ENCODE data around the gene COX5B. TPM values are rescaled to one million over a fixed set of nuclear protein-coding genes. Genes with fewer than 3 reads are reported as not detected.

Gene COX5B
- total RNA-seq, 1 experiment from 2014 or later = 346 TPM

DNA sequence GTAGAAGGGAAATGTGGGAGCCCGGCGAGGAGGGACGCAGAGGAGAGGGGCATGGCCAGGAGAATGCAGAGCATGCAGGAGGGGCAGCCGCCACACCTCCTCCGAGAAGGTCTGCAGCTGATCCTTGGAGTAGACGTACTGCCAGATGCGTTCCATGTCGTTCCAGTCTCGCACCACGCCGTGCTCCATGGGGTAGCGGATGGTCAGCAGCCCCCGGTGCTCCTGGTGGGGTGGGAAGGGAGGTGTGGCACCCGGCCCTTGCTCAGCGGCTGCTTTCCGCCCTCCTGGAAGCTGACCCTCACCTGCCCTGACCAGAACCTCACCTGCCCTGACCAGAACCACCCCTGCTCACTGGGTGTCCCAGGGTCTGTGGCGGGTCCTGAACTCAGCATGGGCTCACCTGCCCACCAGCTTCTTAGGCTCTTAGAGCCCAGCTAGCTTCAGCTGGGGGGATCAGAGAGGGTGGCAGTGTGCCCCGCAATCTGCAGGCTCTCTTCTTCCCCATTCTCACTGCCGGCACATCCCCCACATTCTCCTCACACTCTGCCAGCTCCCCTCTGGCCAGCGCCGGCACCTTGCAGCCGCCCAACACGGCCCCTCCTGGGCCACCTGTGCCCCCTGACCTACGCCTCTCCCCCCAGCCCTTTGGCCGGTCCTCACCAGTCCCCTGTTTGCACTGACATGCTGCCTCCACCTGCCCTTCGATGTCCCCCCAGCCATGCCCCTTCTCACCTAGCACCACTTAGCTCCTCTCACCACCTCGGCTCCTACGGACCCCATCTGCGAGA, 13.6 kb downstream of the COX5B start:
- Mint-ChIP-seq H3K27me3 (ENCODE audit: low read depth) (no peaks in the 10 kb centered on the region), H3K27ac (no peak overlapping the region), H3K4me1 (peaks cover 19% of the 10 kb centered on the region), H3K36me3 (peaks cover 39% of the 10 kb centered on the region), H3K9me3 (peaks cover 9% of the 10 kb centered on the region), H3K4me3 (no peak overlapping the region)
- no peak for ATAC-seq
- no peak for DNase-seq (ENCODE audit: low spot score)
- TF ChIP-seq FOXP4 (CRISPR knock-in tag; IDR thresholded peaks at IDR 0.05) = no peak
- TF ChIP-seq ARID4B (CRISPR knock-in tag; IDR thresholded peaks at IDR 0.05; ENCODE audit: borderline replicate concordance) = no peak
- no peak for TF ChIP-seq GABPB1 (CRISPR knock-in tag; IDR thresholded peaks at IDR 0.05)
- no peak for TF ChIP-seq OVOL2 (CRISPR knock-in tag; IDR thresholded peaks at IDR 0.05; ENCODE audit: borderline replicate concordance)
- no peak for TF ChIP-seq ERG (CRISPR knock-in tag; IDR thresholded peaks at IDR 0.05)
- TF ChIP-seq TEAD4 (CRISPR knock-in tag; IDR thresholded peaks at IDR 0.05) = no peak
- no peak for TF ChIP-seq ZNF671 (CRISPR knock-in tag; IDR thresholded peaks at IDR 0.05)
- TF ChIP-seq TP53 (CRISPR knock-in tag; IDR thresholded peaks at IDR 0.05) = no peak
- TF ChIP-seq SMAD3 (CRISPR knock-in tag; IDR thresholded peaks at IDR 0.05; ENCODE audit: borderline replicate concordance) = no peak
- TF ChIP-seq, protein P1, sequence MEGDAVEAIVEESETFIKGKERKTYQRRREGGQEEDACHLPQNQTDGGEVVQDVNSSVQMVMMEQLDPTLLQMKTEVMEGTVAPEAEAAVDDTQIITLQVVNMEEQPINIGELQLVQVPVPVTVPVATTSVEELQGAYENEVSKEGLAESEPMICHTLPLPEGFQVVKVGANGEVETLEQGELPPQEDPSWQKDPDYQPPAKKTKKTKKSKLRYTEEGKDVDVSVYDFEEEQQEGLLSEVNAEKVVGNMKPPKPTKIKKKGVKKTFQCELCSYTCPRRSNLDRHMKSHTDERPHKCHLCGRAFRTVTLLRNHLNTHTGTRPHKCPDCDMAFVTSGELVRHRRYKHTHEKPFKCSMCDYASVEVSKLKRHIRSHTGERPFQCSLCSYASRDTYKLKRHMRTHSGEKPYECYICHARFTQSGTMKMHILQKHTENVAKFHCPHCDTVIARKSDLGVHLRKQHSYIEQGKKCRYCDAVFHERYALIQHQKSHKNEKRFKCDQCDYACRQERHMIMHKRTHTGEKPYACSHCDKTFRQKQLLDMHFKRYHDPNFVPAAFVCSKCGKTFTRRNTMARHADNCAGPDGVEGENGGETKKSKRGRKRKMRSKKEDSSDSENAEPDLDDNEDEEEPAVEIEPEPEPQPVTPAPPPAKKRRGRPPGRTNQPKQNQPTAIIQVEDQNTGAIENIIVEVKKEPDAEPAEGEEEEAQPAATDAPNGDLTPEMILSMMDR (IDR thresholded peaks at IDR 0.05) = no peak
- no peak for TF ChIP-seq NR1H2 (CRISPR knock-in tag; IDR thresholded peaks at IDR 0.05)
- no peak for TF ChIP-seq ETV6 (CRISPR knock-in tag; IDR thresholded peaks at IDR 0.05)
- TF ChIP-seq E2F4 (CRISPR knock-in tag; IDR thresholded peaks at IDR 0.05; ENCODE audit: borderline replicate concordance, low read depth) = no peak
- TF ChIP-seq ZNF416 (CRISPR knock-in tag; IDR thresholded peaks at IDR 0.05) = no peak
- TF ChIP-seq, protein P2, sequence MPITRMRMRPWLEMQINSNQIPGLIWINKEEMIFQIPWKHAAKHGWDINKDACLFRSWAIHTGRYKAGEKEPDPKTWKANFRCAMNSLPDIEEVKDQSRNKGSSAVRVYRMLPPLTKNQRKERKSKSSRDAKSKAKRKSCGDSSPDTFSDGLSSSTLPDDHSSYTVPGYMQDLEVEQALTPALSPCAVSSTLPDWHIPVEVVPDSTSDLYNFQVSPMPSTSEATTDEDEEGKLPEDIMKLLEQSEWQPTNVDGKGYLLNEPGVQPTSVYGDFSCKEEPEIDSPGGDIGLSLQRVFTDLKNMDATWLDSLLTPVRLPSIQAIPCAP (CRISPR knock-in tag; IDR thresholded peaks at IDR 0.05) = no peak
- TF ChIP-seq ZNF425 (CRISPR knock-in tag; conservative IDR thresholded peaks at IDR 0.05) = no peak
- no peak for TF ChIP-seq MLX (CRISPR knock-in tag; IDR thresholded peaks at IDR 0.05)
- ChIA-PET POLR2A (interaction anchor here (1.0 to 2.5 kb wide), 2 partner anchors 14 kb away, joined by 3 to 13 read pairs; partner anchors contain the start of gene COX5B), CTCF (interaction anchor here (0.9 kb wide), 1 partner anchor 9 kb away, joined by 3 read pairs; no protein-coding TSS in a partner anchor)

All from WTC11 (cell line).